ENCODE results near the gene VPS8. TPM values are rescaled to one million over a fixed set of nuclear protein-coding genes. Genes with fewer than 3 reads are reported as not detected.

Gene VPS8
- total RNA-seq, 1 experiment from 2014 or later: 47.1 TPM

GRCh38 chr3:185051801-185052200 is 239.8 kb downstream of the VPS8 start:
- no peak for DNase-seq (ENCODE audit: low spot score)

- no peak for DNase-seq (ENCODE audit: low spot score)
These were observed 240.7 kb downstream of the VPS8 start for GRCh38 chr3:185052631-185053030.

DNA sequence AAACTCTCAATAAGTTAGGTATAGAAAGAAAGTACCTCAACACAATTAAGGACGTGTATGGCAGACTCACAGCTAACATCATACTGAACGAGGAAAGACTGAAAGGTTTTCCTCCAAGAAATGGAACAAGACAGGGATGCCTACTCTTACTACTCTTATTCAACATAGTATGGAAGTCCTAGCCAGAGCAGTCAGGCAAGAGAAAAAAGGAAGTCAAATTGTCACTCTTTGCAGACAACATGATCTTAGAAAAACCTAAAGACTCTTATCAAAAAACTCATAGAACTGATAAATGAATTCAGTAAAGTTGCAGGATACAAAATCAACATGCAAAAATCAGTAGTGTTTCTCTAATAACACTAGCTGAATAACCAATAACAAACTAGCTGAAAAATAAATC is 244.9 kb downstream of the VPS8 start:
- no peak for DNase-seq (ENCODE audit: low spot score)

GRCh38 chr3:185057829-185058228 is 245.9 kb downstream of the VPS8 start:
- no peak for DNase-seq (ENCODE audit: low spot score)

GRCh38 chr3:185058796-185059195 is 246.8 kb downstream of the VPS8 start:
- DNase-seq (ENCODE audit: low spot score): no peak

GRCh38 chr3:185059766-185060165 is 247.8 kb downstream of the VPS8 start:
- no peak for DNase-seq (ENCODE audit: low spot score)

DNA sequence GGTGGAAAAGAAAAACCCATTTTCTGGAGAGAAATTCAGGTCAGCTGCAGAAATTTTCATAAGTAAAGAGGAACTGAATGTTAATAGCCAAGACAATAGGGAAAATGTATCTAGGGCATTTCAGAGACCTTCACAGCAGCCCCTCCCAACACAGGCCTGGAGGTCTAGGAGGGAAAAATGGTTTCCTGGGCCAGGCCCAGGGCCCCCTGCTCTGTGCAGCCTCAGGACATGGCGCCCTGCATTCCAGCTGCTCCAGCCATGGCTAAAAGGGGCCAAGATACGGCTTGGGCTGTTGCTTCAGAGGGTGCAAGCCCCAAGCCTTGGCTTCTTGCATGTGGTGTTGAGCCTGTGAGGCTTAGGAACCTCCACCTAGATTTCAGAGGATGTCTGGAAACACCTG is 248.7 kb downstream of the VPS8 start:
- DNase-seq (ENCODE audit: low spot score): no peak

DNA sequence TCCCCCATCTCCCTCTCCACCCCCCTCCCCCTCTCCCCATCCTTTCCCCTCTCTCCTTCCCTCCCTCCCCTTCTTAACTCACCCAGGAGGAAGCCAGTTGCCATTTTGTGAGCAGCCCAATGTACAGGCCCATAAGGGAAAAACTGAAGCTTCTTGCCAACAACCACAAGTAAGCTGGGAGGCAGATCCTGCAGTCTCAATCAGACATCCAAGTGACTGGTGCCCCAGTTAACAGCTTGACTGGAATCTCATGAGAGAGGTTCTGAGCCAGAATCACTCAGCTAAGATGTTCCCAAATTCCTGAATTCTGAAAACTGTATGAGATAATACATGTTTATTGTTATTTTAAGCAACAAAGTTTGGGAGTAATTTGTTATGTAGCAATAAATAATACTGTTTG is 250.2 kb downstream of the VPS8 start:
- no peak for DNase-seq (ENCODE audit: low spot score)

DNA sequence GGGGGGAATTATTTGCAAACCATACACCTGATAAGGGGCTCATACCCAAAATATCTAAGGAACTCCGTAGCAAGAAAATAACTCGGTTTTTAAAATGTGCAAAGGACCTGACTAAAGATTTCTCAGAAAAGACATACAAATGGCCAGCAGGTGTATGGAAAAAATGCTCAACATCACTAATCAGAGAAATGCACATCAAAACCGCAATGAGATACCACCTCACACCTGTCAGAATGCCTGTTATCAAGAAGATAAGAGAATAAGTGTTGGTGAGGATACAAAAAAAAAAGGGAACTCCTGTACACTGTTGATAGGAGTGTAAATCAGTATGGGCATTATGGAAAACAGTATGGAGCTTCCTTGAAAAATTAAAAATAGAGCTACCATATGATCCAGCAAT is 251.5 kb downstream of the VPS8 start:
- DNase-seq (ENCODE audit: low spot score): no peak

DNA sequence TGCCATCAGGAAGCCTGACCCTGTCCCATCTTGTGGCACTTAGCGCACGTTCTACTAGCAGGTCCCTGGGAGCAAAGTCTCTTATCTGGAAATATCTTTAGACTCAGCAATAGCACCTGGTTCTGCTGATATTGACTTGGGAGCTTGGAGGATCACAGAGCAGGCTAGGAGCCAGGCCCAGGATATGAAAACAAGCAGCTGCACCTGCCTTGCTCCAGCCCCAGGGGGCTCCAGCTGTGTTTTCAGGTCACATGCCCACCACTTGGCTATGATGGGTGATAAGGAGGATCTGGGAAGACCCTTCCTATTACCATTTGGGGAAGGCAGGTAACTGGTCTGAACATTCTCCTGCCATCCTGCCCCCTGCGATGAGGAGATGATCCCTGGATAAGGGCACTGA is 253.1 kb downstream of the VPS8 start:
- DNase-seq (ENCODE audit: low spot score): no peak

DNA sequence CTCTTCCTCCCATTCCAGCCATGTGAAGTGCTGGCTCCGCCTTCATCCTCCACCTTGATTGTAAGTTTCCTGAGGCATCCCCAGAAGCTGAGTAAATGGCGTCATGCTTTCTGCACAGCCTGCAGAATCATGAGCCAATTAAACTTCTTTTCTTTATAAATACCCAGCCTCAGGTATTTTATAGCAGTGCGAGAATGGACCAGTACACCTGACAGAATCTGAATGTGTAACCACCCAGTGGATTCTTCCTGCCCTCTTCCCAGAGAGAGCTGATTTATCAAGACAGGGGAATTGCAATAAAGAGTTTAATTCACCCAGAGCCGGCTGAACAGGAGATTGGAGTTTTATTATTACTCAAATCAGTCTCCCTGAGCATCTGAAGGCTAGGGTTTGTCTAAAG is 254.3 kb downstream of the VPS8 start:
- DNase-seq (ENCODE audit: low spot score): no peak

- DNase-seq (ENCODE audit: low spot score): no peak
These were observed 255.2 kb downstream of the VPS8 start for GRCh38 chr3:185067173-185067572.

- DNase-seq (ENCODE audit: low spot score): no peak
These were observed 257.4 kb downstream of the VPS8 start for GRCh38 chr3:185069037-185070030.

DNA sequence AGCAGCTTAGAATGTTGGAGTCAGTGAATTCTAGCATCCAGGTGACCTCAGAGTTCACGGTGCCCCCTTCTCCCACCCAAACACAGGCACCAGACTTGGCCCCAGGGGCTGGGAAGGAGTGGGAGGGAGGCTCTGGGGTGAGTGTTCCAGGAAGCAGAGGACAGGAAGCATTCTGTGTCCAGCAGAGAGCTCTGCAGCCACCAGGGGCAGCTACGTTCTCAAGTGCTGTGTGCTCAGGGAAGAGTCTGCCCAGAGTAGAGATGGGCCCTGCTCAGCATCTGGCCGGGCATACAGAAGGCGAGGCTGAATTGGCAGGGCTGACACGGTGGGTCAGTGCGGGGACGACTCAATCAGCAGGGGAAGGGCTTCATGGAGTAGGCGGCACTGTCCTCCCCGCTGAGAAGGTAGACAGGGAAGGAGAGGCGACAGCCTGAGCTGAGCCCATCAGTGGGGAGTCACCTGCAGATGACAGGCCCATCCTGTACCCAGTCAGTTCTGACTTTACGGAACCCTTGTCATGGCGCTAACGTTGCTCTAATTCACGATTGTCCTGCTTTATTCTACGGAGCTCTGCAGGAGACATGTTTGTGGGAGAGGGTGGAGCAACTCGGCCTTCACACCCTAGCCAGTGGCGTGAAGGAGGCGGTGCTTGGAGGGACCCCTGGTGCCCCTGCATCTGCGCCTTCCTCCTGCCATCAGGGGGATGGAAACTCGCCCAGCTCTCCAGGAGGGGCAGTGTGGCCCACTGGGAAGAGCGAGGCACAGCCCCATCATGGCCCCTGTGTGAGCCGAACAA is 258.7 kb downstream of the VPS8 start:
- DNase-seq (ENCODE audit: low spot score): peak; percentile 49

DNA sequence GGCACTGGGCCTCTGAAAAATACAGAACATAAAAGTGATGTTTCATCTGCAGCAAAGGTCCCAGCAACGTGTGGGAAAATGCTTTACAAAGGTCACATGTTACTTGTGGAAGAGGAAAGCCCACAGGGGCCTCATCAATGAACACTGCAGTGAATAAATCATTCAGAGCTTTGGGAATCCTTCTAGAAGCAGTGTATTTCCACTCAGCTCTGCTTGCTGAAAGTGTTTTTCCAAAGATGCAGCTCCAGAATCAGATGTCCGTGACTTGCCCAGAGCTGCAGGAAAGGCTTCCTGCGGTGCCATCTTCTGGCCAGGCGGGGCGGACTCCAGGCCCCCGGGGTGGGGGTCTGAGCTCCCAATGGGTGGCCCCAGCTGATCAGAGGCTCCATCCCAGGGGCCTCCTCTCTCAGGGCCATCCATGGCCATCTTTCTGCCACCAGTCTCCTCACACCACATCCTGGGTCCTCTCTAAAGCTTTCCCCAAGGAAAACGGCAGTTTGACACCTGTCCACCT is 259.4 kb downstream of the VPS8 start:
- no peak for DNase-seq (ENCODE audit: low spot score)

- DNase-seq (ENCODE audit: low spot score): no peak
These were observed 263.6 kb downstream of the VPS8 start for GRCh38 chr3:185075547-185075946.

- DNase-seq (ENCODE audit: low spot score): no peak
These were observed 264.3 kb downstream of the VPS8 start for GRCh38 chr3:185076219-185076618.

DNA sequence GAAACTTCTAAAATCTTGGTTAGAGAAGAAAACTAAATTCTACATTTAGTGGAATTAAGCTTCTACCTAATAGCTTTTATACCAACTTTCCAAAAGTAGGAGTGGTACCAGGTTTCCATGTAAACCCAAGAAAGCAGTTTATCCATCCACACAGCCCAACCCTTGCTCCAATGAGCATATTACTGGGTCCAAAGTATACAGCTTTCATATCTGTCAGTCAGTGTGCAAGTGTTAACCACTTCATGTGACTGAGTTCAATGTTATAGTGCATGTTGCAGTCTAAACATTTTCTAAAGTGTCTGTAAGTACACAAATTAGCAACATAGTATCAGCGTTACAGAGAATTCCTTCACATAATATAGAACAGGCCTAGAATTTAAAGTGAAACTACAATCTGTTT is 267.7 kb downstream of the VPS8 start:
- no peak for DNase-seq (ENCODE audit: low spot score)

DNA sequence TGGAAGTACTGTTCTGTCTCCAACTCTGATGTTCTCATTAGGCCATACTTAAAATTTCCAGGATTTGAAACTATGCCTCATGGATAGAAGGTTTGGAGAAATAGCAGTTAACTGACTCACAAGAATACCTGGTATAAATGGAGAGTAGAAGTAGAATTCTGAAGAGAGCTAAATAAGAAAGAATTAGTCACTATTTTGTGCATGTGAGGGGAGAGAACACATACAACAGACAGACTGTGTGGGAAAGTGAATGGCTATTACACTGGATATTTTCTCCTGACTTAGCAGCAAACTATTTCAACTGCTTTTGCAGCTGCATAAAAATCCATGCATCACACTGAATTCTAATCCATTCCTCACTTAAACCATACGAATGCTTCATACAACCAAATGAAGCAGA is 269.6 kb downstream of the VPS8 start:
- no peak for DNase-seq (ENCODE audit: low spot score)

GRCh38 chr3:185082149-185082548 is 270.2 kb downstream of the VPS8 start:
- no peak for DNase-seq (ENCODE audit: low spot score)

GRCh38 chr3:185082829-185083228 is 270.9 kb downstream of the VPS8 start:
- DNase-seq (ENCODE audit: low spot score): no peak

DNA sequence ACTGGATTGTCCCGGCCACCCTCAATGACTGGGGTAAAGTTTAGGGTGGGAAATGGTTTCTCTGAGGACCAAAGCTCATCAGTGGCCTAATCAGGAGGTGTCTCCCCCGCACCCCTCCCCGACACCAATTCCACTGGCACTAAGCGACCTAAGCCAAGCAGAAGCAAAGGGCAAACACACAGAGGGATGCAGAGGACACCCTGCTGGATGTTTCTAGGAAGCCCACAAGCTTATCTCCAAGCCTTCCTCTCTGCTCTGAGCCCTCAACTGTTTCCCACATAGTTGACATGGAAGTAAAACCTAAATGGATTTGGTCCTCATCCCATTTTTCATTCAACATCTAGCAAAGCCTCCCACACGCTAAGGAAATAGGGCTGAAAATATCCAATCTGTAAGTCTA is 272.4 kb downstream of the VPS8 start:
- DNase-seq (ENCODE audit: low spot score): no peak

DNA sequence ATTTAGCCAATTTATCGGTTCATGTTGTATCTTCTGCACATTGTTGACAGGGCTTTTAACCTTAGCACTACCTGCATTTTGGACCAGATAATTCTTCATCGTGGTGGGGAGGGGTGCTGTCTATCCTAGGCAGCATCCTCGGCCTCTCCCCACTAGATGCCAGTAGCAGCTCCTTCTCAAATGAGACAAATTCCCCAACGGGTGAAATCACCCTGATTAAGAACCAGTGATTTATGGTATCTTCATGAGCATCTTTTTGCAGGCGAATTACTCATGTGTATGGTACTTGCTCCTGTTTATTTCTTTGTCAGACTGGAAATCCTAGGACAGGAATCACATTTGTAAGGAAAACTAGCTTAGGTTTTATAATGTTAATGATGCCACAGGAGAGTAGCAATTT is 272.9 kb downstream of the VPS8 start:
- DNase-seq (ENCODE audit: low spot score): no peak
